GM18907 (cell line): ENCODE data around the gene RAB40C.
A peak's percentile ranks its signal among the peaks of the same experiment; 100 is the strongest.

Source experiments
- ATAC-seq: cut with Tn5 transposase; IDR thresholded peaks from one replicate; pipeline ENCODE4 v1.9.1; 2021; ENCODE audit warnings: mild to moderate bottlenecking, moderate library complexity; ENCODE audit not compliant: unreplicated experiment

The RAB40C gene

GRCh38 chr16:574021-574760 is 15.7 kb upstream of the RAB40C start:
- ATAC-seq = no peak

GRCh38 chr16:575354-576196 is 14.3 kb upstream of the RAB40C start:
- ATAC-seq = no peak

- no peak for ATAC-seq
These were observed 13.6 kb upstream of the RAB40C start for GRCh38 chr16:576197-576822.

- no peak for ATAC-seq
These were observed 13.1 kb upstream of the RAB40C start for GRCh38 chr16:576823-577201.

- no peak for ATAC-seq
These were observed 12.1 kb upstream of the RAB40C start for GRCh38 chr16:577796-578195.

- ATAC-seq = no peak
These were observed 11.5 kb upstream of the RAB40C start for GRCh38 chr16:578232-578869.

- no peak for ATAC-seq
These were observed 10.9 kb upstream of the RAB40C start for GRCh38 chr16:578870-579405.

- no peak for ATAC-seq
These were observed 9.5 kb upstream of the RAB40C start for GRCh38 chr16:580141-580945.

GRCh38 chr16:580946-581498 is 8.8 kb upstream of the RAB40C start:
- ATAC-seq = no peak

- no peak for ATAC-seq
These were observed 7.7 kb upstream of the RAB40C start for GRCh38 chr16:582218-582613.

- no peak for ATAC-seq
These were observed 7.1 kb upstream of the RAB40C start for GRCh38 chr16:582614-583331.

GRCh38 chr16:583470-583814 is 6.4 kb upstream of the RAB40C start:
- ATAC-seq = no peak

GRCh38 chr16:583815-584591 is 5.9 kb upstream of the RAB40C start:
- ATAC-seq = no peak

- ATAC-seq = no peak
These were observed 4.5 kb upstream of the RAB40C start for GRCh38 chr16:585351-585750.

GRCh38 chr16:586047-586644 is 3.7 kb upstream of the RAB40C start:
- ATAC-seq = no peak

- no peak for ATAC-seq
These were observed 2.9 kb upstream of the RAB40C start for GRCh38 chr16:586645-587590.

- ATAC-seq = peak; percentile 8
These were observed 1.3 kb upstream of the RAB40C start for GRCh38 chr16:588639-588888.
